H1 (cell line): Measurements from ENCODE around the gene PPIL6. TPM values are rescaled to one million over a fixed set of nuclear protein-coding genes. Genes with fewer than 3 reads are reported as not detected.

Experiments
- ATF3 ChIP-seq: IDR thresholded peaks from 2 replicates; pipeline ENCODE4 v1.6.1; 2011; ENCODE audit warnings: low read depth, mild to moderate bottlenecking, low read length; ENCODE audit not compliant: insufficient read depth
- BACH1 ChIP-seq: IDR thresholded peaks from 2 replicates; pipeline ENCODE4 v1.6.1; 2012; ENCODE audit warnings: low read length, improper control_type of control experiment
- CBX8 ChIP-seq: fragments of 300-800, 300-1000 bp; sonication (generic); IDR thresholded peaks from 2 replicates; pipeline ENCODE4 v1.7.1; 2016; ENCODE audit warnings: low read depth, low read length, borderline replicate concordance
- CREB1 ChIP-seq: IDR thresholded peaks from 2 replicates; pipeline ENCODE4 v1.6.1; 2012; ENCODE audit warnings: inconsistent platforms
- E2F6 ChIP-seq: IDR thresholded peaks from 2 replicates; pipeline ENCODE4 v1.6.1; 2012; ENCODE audit warnings: inconsistent platforms
- EGR1 ChIP-seq: IDR thresholded peaks from 2 replicates; pipeline ENCODE4 v1.6.1; 2011; ENCODE audit warnings: low read depth, low read length, borderline replicate concordance
- EP300 ChIP-seq, 2 experiments: IDR thresholded peaks; 1 replicate in 1 of 2; 2 replicates in 1 of 2; pipeline ENCODE4 v1.6.1; 2011 to 2012; ENCODE audit warnings: low read depth in 2 of 2, low read length in 2 of 2, mild to moderate bottlenecking in 2 of 2, borderline replicate concordance in 1 of 2, inconsistent platforms in 1 of 2, moderate library complexity in 1 of 2
- HDAC6 ChIP-seq: IDR thresholded peaks from one replicate; pipeline ENCODE4 v1.7.1; 2012; ENCODE audit warnings: low read depth, mild to moderate bottlenecking, inconsistent platforms, low read length, moderate library complexity
- KDM4A ChIP-seq: IDR thresholded peaks from one replicate; pipeline ENCODE4 v1.7.1; 2012; ENCODE audit warnings: low read depth, mild to moderate bottlenecking, moderate library complexity, low read length, inconsistent platforms; ENCODE audit not compliant: severe bottlenecking
- NANOG ChIP-seq: IDR thresholded peaks from 2 replicates; pipeline ENCODE4 v1.6.1; 2011; ENCODE audit warnings: low read length, low read depth, mild to moderate bottlenecking, inconsistent platforms; ENCODE audit not compliant: insufficient read depth, poor library complexity, severe bottlenecking
- POLR2AphosphoS5 ChIP-seq: IDR thresholded peaks from 2 replicates; pipeline ENCODE4 v1.6.1; 2011; ENCODE audit warnings: low read depth, low read length
- RFX5 ChIP-seq: IDR thresholded peaks from 2 replicates; pipeline ENCODE4 v1.6.1; 2011; ENCODE audit warnings: low read depth, low read length, improper control_type of control experiment, borderline replicate concordance
- SRF ChIP-seq: IDR thresholded peaks from 2 replicates; pipeline ENCODE4 v1.6.1; 2011; ENCODE audit warnings: mild to moderate bottlenecking, low read depth, low read length, moderate library complexity
- TEAD4 ChIP-seq: IDR thresholded peaks from 2 replicates; pipeline ENCODE4 v1.6.1; 2012; ENCODE audit warnings: low read depth, low read length, inconsistent platforms, mixed read lengths
- polyA plus RNA-seq, 7 experiments: library from polyadenylated mRNA; depleted of rRNA in 3 of 7; stranded (reverse) in 5 of 7; unstranded in 2 of 7; fragments of >200 nt in 5 of 7; fragments of 200-250 nt in 2 of 7; gene quantifications; 1 replicate in 5 of 7; 2 replicates in 1 of 7; 4 replicates in 1 of 7; pipeline versions ENCODE4 v1.2.1 to v1.2.3, GENCODE V29; 2011 to 2013; ENCODE audit warnings: missing spikeins in 2 of 7, mixed read lengths in 2 of 7
- total RNA-seq: library from RNA; stranded (reverse); fragmentation: NEBNext Ultra II Directional; extraction: Animal tissue kit (Norgen Biotek cat#: 25700); gene quantifications from 2 replicates; pipeline ENCODE4 v1.2.1, GENCODE V29; 2021
- TF ChIP-seq, protein P1 (sequence below): IDR thresholded peaks from 2 replicates; pipeline ENCODE4 v1.6.1; 2012; ENCODE audit warnings: low read length, inconsistent platforms

The PPIL6 gene
- total and polyA plus RNA-seq, 2 of the 8 experiments (the other 6 are each of a cell fraction or from before 2014, with no cell fraction given), result 0.42 to 1.3 TPM

DNA sequence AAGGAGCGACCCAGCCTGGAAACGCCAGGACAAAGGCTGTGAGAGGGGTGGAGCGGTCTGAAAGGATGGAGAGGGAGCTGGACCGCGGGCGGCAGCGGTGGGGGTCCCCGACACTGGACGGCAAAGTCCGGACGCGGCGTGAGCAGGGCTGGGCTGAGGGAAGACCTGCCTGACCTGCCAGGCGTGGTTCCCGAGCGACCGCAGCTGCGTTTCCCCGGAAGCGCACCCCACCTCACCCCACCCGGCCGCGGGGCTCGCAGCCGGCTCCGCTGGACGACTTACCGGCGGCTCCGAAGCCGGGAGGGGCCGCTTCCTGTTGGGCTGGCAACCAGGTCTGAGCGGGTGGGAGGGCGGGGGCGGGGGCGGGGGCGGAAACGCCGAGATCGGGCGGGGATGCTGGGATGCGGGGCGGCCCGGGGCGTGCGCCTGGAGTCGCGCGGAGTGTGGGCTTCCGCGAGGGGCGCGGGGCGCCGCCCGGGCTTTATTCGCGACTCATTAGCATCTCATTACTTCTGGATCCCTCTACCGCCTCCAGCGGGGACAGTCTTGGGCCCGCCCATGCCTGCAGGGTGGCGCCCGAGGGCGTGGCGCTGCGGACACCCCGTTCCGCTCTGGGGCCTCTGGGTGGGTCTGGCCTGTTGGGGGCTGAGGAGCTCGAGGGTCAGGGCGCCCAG, 15.1 kb upstream of the PPIL6 start, which contains the start of gene MICAL1 (continued):
- TF ChIP-seq TEAD4 (no peak), E2F6 (no peak), NANOG (no peak), EGR1 (0 out of 2 replicates have a peak, but pooled peaks have one; percentile 11), CBX8 (no peak), KDM4A (peak; percentile 93), RFX5 (no peak), EP300 (IDR thresholded peaks at IDR 0.05; ENCODE audit: borderline replicate concordance in 1 of 2, low read depth in 2 of 2, low read length in 2 of 2) (no peak), CREB1 (no peak), ATF3 (no peak), BACH1 (no peak), HDAC6 (no peak), SRF (no peak), POLR2AphosphoS5 (0 out of 2 replicates have a peak, but pooled peaks have one; percentile 21)
- TF ChIP-seq, protein P1, sequence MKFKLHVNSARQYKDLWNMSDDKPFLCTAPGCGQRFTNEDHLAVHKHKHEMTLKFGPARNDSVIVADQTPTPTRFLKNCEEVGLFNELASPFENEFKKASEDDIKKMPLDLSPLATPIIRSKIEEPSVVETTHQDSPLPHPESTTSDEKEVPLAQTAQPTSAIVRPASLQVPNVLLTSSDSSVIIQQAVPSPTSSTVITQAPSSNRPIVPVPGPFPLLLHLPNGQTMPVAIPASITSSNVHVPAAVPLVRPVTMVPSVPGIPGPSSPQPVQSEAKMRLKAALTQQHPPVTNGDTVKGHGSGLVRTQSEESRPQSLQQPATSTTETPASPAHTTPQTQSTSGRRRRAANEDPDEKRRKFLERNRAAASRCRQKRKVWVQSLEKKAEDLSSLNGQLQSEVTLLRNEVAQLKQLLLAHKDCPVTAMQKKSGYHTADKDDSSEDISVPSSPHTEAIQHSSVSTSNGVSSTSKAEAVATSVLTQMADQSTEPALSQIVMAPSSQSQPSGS, result no peak
- TF ChIP-seq, all 59 proteins: peak for 8
